ENCODE measurements around the gene SLC33A1. TPM values are rescaled to one million over a fixed set of nuclear protein-coding genes. Genes with fewer than 3 reads are reported as not detected.

The SLC33A1 gene
- total and polyA plus RNA-seq, 3 donors from 2014 or later: 25.5 to 40.1 (median 36.2) TPM

DNA sequence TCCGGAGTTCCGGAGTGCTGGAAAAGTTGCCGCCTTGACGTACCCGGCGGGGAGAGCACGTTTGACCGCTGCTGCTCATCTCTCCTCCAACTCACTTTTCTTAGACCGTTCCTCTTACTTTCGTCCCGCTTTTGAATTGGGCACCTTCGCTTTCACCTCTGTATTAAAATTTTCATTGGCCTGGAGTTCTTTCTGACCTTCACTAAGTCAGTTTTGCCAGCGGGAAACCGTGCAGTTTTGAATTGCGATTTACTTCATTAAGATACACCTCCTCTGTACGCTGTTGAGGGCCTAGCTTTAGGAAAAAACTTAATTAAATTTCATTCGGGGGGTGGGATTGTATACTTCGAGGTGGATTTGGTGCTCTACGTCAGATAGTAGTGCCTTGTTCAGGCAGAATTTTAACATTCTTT, 17.5 kb upstream of the SLC33A1 start:
- Histone ChIP-seq H3K4me1 (peaks cover 14% of the 10 kb centered on the region), H3K36me3 (ENCODE audit: low read depth, missing control alignments) (no peaks in the 10 kb centered on the region), H3K27ac (peak overlapping the region; percentile 98 to 99), H3K4me3 (peak overlapping the region; percentile 100), H3K9me3 (no peaks in the 10 kb centered on the region), H3K27me3 (no peaks in the 10 kb centered on the region)
- WGBS, 2 donors: 0% methylated on average over 19 of the region's 19 CpGs
- intact Hi-C loops (cut with DNase I; ENCODE audit: low total_unique reads): no loop called here
- no peak for TF ChIP-seq POLR2A (IDR thresholded peaks at IDR 0.05)
- TF ChIP-seq, protein P1, sequence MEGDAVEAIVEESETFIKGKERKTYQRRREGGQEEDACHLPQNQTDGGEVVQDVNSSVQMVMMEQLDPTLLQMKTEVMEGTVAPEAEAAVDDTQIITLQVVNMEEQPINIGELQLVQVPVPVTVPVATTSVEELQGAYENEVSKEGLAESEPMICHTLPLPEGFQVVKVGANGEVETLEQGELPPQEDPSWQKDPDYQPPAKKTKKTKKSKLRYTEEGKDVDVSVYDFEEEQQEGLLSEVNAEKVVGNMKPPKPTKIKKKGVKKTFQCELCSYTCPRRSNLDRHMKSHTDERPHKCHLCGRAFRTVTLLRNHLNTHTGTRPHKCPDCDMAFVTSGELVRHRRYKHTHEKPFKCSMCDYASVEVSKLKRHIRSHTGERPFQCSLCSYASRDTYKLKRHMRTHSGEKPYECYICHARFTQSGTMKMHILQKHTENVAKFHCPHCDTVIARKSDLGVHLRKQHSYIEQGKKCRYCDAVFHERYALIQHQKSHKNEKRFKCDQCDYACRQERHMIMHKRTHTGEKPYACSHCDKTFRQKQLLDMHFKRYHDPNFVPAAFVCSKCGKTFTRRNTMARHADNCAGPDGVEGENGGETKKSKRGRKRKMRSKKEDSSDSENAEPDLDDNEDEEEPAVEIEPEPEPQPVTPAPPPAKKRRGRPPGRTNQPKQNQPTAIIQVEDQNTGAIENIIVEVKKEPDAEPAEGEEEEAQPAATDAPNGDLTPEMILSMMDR (IDR thresholded peaks at IDR 0.05): no peak
- no peak for DNase-seq

DNA sequence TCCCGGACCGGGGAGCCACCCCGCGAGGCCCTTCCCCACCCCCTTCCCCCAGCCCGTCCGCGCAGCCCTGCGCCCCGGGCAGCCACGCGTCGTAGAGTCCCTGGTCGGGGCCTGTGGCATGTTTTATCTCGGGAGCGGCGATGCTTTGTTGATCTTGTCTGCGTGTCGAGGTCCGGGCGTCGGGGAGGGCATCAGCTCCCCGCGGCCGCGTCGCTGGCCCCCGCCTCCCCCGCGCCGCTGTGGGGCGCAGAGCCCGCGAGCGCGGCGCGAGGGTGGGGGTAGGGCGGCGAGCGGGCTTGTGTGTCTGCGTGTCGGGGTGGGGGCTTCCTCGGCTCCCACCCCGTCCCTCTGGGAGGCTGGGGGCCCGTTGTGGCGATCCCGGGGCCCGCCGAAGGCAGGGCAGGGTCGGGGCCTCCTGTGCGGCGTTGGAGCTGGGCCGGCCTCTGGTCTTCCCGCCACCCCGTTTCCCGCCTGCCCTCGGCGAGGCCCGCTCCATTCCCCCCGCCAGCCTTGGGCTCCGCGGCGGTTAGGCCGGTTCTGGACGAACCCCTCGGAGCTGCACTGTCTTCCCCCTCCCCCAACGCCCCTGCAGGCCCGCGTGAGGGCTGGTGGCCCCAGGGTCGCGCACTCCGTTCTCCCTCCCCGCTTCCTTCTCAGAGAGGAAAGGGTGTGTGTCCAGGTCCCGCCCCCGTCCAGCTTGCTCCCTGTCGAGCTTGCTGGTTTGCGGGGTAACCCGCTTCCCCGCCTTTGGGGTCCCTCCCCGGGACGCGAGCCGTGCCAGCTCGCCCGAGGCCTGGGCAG, 16.9 kb upstream of the SLC33A1 start:
- Histone ChIP-seq H3K36me3 (ENCODE audit: low read depth, missing control alignments) (no peaks in the 10 kb centered on the region), H3K27me3 (no peaks in the 10 kb centered on the region), H3K27ac (peak overlapping the region; percentile 98 to 99), H3K9me3 (no peaks in the 10 kb centered on the region), H3K4me1 (peaks cover 14% of the 10 kb centered on the region), H3K4me3 (peak overlapping the region; percentile 100)
- intact Hi-C loops (cut with DNase I; ENCODE audit: low total_unique reads): no loop called here
- peak; percentile 71 for DNase-seq
- TF ChIP-seq POLR2A (IDR thresholded peaks at IDR 0.05): no peak
- TF ChIP-seq, protein P1 (IDR thresholded peaks at IDR 0.05): no peak
- WGBS, 2 donors: 1 to 3% methylated on average over 12 to 47 of the region's 85 CpGs

DNA sequence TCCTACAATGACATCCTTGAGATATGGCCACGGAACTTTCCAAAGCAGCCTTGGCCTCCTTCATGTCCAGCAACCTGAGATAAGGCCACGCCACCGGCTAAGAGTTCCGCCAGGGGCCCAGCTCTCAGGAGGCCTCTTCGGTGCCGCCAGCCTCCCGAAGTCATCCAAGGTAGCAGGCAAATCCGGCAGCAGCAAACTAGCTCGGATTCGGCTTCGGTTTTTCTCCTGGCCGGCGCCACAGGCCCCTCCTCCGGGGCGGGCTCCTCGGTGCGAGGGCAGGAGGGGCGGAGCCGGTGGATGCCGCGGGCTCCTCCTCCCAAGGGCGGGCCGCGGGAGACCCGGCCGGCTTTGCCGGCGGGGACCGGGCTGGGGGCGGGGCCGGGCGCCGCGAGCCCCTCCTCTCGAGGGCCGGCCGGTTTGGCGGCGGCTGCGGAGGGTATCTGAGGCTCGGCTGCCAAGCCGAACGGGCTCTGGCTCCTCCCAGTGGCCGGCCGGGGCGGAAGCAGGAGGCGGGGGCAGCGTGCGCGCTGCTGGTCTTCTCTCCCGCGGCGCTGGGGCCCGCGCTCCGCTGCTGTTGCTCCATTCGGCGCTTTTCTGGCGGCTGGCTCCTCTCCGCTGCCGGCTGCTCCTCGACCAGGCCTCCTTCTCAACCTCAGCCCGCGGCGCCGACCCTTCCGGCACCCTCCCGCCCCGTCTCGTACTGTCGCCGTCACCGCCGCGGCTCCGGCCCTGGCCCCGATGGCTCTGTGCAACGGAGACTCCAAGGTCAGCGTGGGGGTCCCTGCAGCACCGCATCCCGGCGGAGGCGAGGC, 16.1 kb upstream of the SLC33A1 start, which contains the start of gene GMPS:
TSS of gene GMPS (plus strand) at position 518 of the 812 bp plus-strand sequence. CDS start at position 739, 221 bp downstream.
- peak; percentile 93 for DNase-seq
- intact Hi-C loops (cut with DNase I; ENCODE audit: low total_unique reads): no loop called here
- H3K4me3 ChIP-seq: peak within 1 kb of the TSS; percentile 100
- no peaks in the 10 kb centered on the region for H3K27me3 ChIP-seq
- H3K27ac ChIP-seq: peak within 1 kb of the TSS; percentile 98 to 99
- no peaks in the 10 kb centered on the region for H3K9me3 ChIP-seq
- 1 to 2% methylated on average over 8 to 46 of the region's 83 CpGs for WGBS, 2 donors
- no peak for TF ChIP-seq POLR2A (IDR thresholded peaks at IDR 0.05)
- TF ChIP-seq, protein P1 (IDR thresholded peaks at IDR 0.05): peak; percentile 30 to 50 (median 37)
- H3K4me1 ChIP-seq: peaks cover 14% of the 10 kb centered on the region
- no peaks in the 10 kb centered on the region for H3K36me3 ChIP-seq (ENCODE audit: low read depth, missing control alignments)

DNA sequence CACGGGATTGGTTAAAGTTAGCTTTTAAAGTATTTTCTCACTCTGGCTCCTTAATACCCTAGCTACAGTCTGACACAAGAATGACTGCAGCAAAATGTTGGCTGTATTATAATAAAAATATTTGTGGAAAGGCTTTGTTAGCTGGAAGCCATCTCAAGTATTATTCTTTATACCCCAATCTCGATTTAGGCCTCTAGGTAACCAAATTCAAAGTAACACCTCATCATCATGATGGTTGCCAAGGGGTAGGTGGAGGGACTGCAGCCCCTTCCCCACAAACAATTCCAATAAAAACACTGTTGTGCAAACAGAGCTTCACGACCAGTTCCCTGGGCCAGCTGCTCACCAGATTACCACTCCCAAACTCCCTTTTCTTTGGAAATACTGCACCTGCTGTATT, 15.5 kb upstream of the SLC33A1 start:
- no peak for DNase-seq
- Histone ChIP-seq H3K9me3 (no peaks in the 10 kb centered on the region), H3K27ac (peak overlapping the region; percentile 90 to 99), H3K4me1 (peaks cover 14% of the 10 kb centered on the region), H3K36me3 (ENCODE audit: low read depth, missing control alignments) (no peaks in the 10 kb centered on the region), H3K4me3 (peak overlapping the region; percentile 100), H3K27me3 (no peaks in the 10 kb centered on the region)
- WGBS, 2 donors: 33 to 35% methylated on average over 3 of the region's 3 CpGs
- intact Hi-C loops (cut with DNase I; ENCODE audit: low total_unique reads): no loop called here
- TF ChIP-seq, protein P1 (IDR thresholded peaks at IDR 0.05): peak in 1 of 3 experiments; percentile 16
- TF ChIP-seq POLR2A (IDR thresholded peaks at IDR 0.05): no peak
